GM19193 (cell line): Measurements from ENCODE around the gene USF3.

Experiments
- POLR2A ChIP-seq: IDR thresholded peaks from 4 replicates; pipeline ENCODE4 v1.6.1; 2011; ENCODE audit not compliant: insufficient read depth, insufficient read length; ENCODE audit errors: extremely low read depth

Gene USF3

DNA sequence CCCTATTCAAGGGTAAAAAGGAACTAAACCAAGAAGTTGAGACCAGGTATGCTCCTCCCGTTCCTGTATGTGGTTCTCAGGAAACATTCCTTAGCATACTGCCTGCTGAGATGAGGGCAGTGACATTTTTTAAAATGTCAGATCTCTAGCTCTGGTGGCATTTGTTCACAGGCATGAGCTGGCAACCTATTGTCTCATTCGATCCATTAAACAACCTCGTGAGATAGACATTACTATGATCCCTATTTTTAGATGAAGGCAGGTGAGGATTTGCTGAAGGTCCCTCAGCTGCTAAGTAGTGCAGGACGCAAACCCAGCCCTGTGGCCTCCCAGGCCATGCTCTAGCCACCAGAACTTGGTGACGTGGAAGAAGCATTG, 89.2 kb downstream of the USF3 start:
- no peak for TF ChIP-seq POLR2A

DNA sequence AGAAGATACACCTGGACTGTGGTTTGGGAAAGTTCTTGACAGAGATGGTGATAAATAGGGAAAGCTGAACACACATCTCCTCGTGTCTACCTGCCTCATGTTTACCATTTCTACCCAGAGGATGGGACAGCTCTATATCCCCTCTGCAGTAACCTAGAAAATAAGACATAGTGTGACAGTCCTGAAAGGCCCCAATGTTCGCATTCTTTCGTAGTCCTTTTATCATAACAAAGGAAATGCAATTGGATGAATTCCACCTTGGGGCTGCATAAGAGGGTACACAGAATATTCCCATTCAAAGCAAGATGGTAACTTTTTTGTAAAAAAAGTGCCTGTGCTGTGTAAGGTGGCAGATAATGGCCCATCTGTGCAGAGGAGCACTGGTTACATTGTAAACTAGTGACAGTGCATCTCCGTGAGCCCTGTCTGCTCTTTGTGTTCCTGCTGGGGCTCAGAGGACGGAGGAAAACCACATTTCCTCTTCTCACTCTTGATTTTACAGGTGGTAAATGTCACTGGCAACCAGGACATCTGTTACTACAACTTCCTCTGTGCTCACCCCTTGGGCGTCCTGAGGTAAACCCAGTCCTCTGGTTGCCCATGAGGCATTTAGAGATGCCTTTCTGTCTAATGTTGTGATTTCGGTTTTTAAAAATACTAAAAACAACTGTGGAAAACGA, 89.8 kb downstream of the USF3 start:
- no peak for TF ChIP-seq POLR2A

GRCh38 chr3:113602836-113603235, 93.6 kb downstream of the USF3 start:
- no peak for TF ChIP-seq POLR2A

- no peak for TF ChIP-seq POLR2A
Measured at GRCh38 chr3:113602256-113602655, 94.2 kb downstream of the USF3 start.

- TF ChIP-seq POLR2A: no peak
Measured at GRCh38 chr3:113601240-113601639, 95.2 kb downstream of the USF3 start.

DNA sequence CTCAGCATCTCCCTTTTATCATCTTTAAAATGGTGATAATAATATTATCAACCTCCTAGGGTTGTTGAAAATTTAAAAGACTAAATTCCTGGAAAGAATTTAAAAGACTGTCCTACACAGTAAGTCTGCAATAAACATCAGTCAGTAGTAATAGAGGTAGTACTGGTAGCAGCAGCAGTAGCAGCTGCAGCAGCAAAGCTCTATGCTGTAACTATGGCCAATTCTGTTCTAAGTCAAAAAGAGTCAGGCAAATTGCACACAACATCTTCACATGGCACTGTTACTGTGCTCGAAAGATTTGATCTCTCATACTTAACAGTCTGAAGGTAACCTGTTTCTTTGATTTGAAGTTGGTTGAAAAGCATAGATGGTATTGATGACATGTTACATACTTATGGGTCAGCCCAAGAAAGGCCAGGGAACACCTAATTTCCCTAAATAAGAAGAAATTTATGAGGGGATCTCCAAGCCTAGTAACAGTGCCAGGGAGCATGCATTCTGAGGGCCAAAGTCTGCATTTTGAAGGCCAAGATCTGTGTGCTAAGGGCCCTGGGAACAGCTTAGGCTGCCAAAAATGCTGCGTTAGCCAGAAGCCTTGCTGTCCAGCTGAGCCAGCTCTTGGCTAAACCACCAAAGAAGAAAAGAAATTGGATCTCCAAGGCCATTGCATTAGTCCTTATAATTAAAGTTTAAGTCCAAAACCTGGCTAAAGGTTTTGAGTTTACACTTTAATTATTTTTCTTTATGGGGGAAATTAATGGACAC, 95.8 kb downstream of the USF3 start:
- TF ChIP-seq POLR2A: no peak
